Effector memory CD4-positive, alpha-beta T cell (primary cell): ENCODE results near the gene SLC16A8.

Experiments used
- DNase-seq, 3 donors: peaks; one replicate each; pipeline ENCODE4 v3.0.0-alpha.2; 2020
- H3K27ac ChIP-seq: 2 replicates; pipeline ENCODE4 v1.7.0; 2013; ENCODE audit warnings: mild to moderate bottlenecking, low read length, moderate library complexity; ENCODE audit not compliant: insufficient read depth, poor library complexity, severe bottlenecking
- H3K27me3 ChIP-seq: replicated peaks from 2 replicates; pipeline ENCODE4 v1.7.0; 2013; ENCODE audit warnings: mild to moderate bottlenecking, low read length; ENCODE audit not compliant: insufficient read depth, control insufficient read depth, poor library complexity, severe bottlenecking
- H3K36me3 ChIP-seq: 2 replicates; pipeline ENCODE4 v1.7.0; 2013; ENCODE audit warnings: mild to moderate bottlenecking, low read length, moderate library complexity; ENCODE audit not compliant: control insufficient read depth, insufficient read depth
- H3K4me1 ChIP-seq: 2 replicates; pipeline ENCODE4 v1.7.0; 2013; ENCODE audit warnings: low read length, mild to moderate bottlenecking; ENCODE audit not compliant: control insufficient read depth, insufficient read depth, poor library complexity, severe bottlenecking
- H3K4me3 ChIP-seq: 2 replicates; pipeline ENCODE4 v1.7.0; 2013; ENCODE audit warnings: low read length, low read depth, mild to moderate bottlenecking; ENCODE audit not compliant: insufficient read depth, poor library complexity, severe bottlenecking
- H3K9me3 ChIP-seq: 2 replicates; pipeline ENCODE4 v1.7.0; 2013; ENCODE audit warnings: mild to moderate bottlenecking, low read length, moderate library complexity; ENCODE audit not compliant: control insufficient read depth

Gene SLC16A8

DNA sequence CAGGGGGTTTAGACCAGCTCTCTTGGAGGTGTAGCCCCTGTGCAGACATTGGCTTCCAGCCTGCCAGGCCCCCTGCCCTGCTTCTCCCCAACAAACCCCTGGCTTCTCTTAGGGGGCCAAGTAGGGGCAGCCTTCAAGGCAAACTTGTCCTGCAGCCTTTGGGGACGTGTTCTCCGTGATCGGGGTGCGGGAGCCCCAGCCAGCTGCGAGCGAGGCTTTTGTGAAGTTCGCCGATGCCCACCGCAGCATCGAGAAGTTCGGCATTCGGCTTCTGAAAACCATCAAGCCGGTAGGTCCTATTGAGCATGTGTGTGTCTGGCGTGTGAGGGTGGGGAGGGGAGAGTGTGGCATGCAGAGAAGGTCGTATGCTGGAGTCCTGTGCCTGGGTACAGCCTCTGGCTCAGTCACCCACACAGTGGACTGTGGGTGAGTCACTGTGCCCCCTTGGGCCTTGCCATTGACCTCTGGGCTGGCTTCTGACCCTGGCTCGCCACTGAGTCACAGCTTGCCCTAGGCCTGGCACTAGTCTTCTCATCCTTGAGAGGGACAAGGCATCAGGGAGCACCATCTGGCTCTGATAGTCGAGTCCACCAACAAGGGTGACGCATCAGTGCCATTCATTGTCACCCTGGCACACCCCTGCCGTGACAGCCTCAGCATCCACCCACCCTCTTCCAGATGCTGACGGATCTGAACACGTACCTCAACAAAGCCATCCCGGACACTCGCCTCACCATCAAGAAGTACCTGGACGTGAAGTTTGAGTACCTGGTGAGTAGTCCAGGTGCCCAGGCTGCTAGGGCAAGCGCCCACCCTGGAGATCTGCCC is 11.4 kb downstream of the SLC16A8 start:
- Histone ChIP-seq H3K27ac (no peak overlapping the region), H3K36me3 (peaks cover 35% of the 10 kb centered on the region), H3K9me3 (no peaks in the 10 kb centered on the region)

DNA sequence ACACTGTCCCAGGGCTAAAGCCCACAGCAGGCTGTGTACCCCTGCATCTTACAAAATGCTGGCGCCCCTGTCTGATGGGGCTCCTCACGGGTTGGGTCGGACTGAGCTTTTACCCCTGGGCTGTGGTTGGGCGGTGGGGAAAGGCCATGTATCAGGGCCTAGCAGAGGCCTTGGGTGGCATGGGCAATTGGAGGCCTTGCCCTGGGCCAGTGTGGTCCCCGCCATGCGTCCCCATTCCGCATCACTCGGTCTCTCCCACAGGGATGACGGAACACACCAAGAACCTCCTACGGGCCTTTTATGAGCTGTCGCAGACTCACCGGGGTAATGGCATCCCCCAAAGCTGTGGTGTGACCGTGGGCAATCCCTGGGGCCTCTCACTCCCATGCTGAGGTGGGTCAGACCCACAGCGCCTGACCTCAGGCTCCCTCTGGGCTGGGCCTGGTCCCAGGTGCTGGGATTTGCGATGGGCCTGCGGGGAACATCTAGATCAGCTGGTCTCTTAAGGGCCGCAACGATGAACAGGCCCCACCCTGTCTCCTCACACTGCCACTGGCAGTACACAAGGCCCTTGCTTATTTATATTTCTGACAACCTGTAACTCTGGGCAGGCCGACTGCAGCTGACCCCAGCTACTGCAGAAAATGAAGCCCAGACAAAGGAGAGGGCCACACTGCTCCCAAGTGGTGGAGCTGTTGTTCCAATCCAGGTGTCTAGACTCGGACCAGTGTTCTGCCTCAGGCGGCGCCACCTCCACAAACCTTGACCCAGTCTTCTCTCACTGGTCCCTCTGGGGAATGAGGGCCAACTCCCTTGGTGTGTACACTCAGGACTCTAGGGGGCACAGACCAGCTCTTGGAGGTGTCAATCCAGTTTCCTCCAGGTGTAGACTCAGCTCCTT is 12.3 kb downstream of the SLC16A8 start:
- Histone ChIP-seq H3K4me3 (no peak overlapping the region), H3K4me1 (no peaks in the 10 kb centered on the region), H3K9me3 (no peaks in the 10 kb centered on the region), H3K27me3 (no peaks in the 10 kb centered on the region), H3K36me3 (peaks cover 40% of the 10 kb centered on the region), H3K27ac (no peak overlapping the region)
- no peak for DNase-seq

More for the DNA sequence above, 11.4 kb downstream of the SLC16A8 start:
- Histone ChIP-seq H3K4me3 (no peak overlapping the region), H3K4me1 (no peaks in the 10 kb centered on the region), H3K27me3 (no peaks in the 10 kb centered on the region)
- no peak for DNase-seq

DNA sequence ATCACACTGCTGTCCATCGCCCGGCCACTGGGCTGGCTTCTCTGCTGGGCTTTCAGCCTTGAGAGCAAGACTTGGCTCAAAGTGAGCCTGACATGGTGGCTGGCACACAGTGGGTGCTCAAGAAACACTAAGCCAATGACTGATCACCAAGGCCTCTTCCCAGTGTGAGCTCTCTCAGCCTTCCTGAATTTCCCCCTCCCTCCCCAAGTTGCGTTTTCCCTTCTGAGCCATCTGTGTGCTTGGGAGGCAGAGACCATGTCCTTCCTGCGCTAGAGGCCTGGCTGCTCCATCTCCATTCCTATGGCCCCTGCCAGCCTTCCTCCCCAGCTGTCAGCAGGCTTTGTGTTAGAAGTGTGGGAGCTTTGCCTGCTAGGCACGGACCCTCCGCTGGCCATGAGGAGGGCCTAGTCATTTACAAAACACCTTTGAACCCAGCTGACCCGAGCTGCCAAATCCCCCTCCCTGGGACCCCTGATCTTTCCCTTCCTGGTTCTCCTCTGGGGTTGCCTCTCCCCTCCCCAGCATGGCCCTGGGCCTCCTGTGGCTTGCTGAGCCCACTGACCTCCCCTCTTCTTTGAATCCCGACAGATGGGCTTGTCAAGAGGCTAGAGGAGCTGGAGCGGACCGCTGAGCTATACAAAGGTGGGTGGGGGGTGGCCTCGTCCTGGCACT is 13.6 kb downstream of the SLC16A8 start:
- Histone ChIP-seq H3K27me3 (no peaks in the 10 kb centered on the region), H3K4me3 (no peak overlapping the region), H3K4me1 (no peaks in the 10 kb centered on the region), H3K27ac (no peak overlapping the region), H3K9me3 (no peaks in the 10 kb centered on the region), H3K36me3 (peaks cover 52% of the 10 kb centered on the region)
- no peak for DNase-seq

DNA sequence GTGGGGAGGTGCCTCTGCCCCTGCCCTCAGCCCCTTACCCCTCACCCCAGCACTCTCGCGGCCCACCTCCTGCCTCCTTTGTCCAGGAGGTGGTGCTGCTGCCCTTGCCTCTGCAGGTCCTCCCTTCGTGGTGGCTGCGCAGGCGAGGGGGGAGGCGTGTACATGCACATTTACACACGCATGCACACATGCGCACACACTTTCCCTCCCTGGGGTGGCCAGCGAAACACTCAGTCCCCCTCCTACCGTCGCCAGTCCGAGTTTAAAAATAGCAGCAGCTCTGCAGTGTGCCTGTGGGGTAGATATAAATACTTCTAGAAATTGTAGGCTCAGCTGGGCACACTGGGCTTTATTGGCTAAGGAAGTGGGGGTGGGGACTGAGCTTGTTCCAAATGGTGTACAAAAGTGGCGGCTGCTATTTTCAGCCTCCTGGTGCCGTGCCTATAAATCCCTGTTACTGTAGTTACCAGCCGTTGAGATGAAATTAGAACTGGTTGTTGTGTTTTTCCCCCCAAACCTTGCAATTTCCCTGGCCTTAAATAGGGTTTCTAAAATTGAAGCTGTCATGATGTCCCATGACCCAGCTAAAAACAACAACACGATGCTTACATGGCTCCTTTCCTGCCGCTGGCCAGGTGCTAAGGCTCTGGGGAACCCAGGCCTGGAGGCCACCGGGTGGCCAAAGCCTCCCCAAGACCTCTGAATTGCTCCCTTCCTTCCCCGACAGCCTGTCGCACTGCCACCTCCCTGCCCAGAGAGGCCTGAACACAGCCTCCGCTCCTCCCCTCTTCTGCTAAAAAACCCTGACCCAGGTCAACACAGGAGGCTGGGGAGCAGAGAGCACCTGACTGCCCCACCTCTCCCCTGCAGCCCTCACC is 14.4 kb downstream of the SLC16A8 start:
- no peaks in the 10 kb centered on the region for H3K27me3 ChIP-seq
- H3K4me1 ChIP-seq, result no peaks in the 10 kb centered on the region
- H3K27ac ChIP-seq, result no peak overlapping the region
- DNase-seq, result no peak
- H3K36me3 ChIP-seq, result peaks cover 56% of the 10 kb centered on the region
- H3K9me3 ChIP-seq, result no peaks in the 10 kb centered on the region
- no peak overlapping the region for H3K4me3 ChIP-seq

DNA sequence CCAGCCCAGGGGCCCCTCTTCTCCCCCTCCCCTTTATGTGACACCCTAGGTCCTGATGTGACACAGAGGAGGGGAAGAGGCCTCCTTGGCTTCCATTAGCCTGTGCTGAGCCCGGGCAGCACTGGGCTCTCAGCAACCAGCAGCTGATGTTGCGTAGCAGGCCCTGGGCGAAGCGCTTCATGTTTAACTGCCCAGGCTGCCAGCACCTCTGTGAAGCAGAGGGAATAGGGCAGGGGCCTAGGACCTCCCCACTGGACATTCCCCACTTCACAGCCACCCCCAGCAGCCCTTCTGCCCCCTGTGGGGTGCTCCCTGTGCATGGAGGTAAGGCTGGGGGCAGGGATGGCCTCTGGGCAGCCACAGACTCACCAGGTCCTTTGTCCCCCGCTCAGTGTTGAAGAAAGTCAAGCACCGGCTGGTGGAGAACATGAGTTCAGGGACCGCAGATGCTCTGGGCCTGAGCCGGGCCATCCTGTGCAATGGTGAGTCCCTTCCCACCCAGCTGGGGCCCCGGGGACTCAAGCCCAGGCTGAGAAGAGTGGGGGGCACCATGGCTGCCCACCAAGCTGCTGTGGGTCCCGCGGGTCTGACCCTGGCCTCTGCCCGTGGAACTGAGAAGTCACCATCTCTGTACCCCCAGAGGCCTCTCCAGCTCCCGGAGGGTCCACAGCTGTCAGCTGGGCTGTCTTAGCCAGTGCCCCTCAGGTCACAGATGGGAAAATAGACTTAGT is 15.2 kb downstream of the SLC16A8 start:
- Histone ChIP-seq H3K27ac (no peak overlapping the region), H3K4me3 (no peak overlapping the region), H3K27me3 (no peaks in the 10 kb centered on the region), H3K36me3 (peaks cover 50% of the 10 kb centered on the region), H3K9me3 (no peaks in the 10 kb centered on the region), H3K4me1 (no peaks in the 10 kb centered on the region)
- DNase-seq, result no peak

DNA sequence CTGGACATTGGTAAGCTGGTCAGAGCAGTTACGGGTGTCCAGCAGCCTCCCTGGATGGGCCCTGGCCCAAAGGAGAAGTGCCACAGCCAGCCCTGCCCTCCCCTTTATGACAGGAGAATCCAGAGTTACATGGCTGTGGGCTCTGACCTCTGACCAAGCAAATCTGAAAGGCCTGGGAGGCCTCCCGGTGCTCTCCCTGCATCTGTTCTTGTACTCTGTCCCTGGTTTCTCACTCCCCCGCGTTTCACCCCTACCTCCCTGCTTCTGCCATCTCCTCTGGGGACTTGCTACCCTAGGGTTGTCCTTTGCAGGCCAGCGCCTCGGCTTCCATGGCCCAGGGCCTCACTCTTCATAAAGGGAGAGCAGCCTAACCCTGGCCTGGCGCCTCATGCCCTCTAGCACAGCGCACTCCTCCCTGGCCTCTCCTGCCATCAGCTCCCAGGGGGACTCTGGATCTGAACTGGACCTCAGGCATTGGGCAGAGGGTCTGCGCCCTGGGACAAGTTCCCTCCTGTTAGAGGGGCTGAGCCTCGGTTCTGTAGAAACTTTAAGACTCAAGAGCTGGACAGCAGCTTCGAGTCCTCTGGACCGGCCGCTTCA is 16.1 kb downstream of the SLC16A8 start:
- H3K9me3 ChIP-seq, result no peaks in the 10 kb centered on the region

DNA sequence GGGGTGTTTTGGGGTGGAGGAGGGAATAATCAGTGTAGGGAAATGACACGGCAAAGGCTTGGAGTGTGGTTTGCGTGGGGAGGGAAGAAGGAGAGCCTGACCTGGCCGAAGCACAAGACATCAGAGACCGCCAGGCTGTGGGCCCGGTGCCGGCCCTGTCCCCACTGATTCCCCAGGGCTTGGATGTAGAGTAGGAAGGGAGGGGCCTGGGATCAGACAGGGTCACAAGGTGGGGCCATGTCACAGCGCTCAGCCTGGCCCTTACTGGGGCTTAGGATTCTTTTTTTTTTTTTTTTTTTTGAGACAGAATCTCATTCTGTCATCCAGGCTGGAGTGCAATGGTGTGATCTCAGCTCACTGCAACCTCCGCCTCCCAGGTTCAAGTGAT is 17.0 kb downstream of the SLC16A8 start:
- Histone ChIP-seq H3K4me1 (no peaks in the 10 kb centered on the region), H3K27me3 (no peaks in the 10 kb centered on the region), H3K36me3 (peaks cover 41% of the 10 kb centered on the region), H3K4me3 (no peak overlapping the region), H3K27ac (no peak overlapping the region), H3K9me3 (no peaks in the 10 kb centered on the region)
- DNase-seq, result no peak

More for the DNA sequence above, 16.1 kb downstream of the SLC16A8 start:
- Histone ChIP-seq H3K4me3 (no peak overlapping the region), H3K27me3 (no peaks in the 10 kb centered on the region), H3K27ac (no peak overlapping the region), H3K36me3 (peaks cover 44% of the 10 kb centered on the region), H3K4me1 (no peaks in the 10 kb centered on the region)
- DNase-seq, result no peak

DNA sequence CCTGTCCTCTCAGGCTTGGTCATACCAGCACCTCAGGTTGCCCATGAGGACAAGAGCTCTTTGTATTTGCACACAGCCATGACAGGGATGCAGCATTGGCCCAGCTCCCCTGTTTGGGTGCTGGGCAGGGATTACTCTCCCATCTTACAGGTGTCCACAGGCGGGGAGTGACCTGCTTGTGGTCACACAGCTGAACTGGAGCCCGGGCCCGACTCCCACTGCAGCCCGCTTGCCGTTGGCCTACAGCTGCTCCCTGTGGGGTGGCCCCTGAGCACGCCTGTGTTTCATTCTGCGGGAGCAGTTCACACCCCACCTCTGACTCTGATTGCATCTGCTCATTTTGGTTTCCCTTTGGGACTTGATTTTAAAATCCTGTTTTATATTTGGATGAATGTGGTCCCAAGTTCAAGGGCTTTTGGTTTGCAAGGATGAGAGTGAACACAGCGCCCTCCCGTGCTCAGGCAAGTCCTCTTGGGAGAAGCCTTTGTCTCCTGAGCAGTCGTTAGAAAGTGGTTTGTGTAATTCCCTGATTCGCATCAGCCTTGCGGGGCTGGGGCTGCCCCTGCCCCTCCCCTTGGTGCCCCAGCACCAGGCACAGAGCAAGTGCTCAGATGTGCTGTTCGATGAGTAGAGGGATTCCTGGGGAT is 17.5 kb downstream of the SLC16A8 start:
- peaks cover 41% of the 10 kb centered on the region for H3K36me3 ChIP-seq

More for the DNA sequence above, 17.5 kb downstream of the SLC16A8 start:
- Histone ChIP-seq H3K27ac (no peak overlapping the region), H3K4me1 (no peaks in the 10 kb centered on the region), H3K27me3 (no peaks in the 10 kb centered on the region), H3K4me3 (no peak overlapping the region), H3K9me3 (no peaks in the 10 kb centered on the region)
- DNase-seq, result no peak
